MM.1S (cell line): ENCODE results near the gene TMEM80.

Source experiments
- DNase-seq: peaks from one replicate; pipeline ENCODE4 v3.0.0-alpha.2; 2015
- H2AFZ ChIP-seq: fragments of 300-600 bp; sonication (generic); 2 replicates; pipeline ENCODE4 v1.6.0; 2016; ENCODE audit warnings: antibody characterized with exemption, low read length
- H3F3A ChIP-seq: fragments of 300-600 bp; sonication (generic); 2 replicates; pipeline ENCODE4 v1.6.1; 2016; ENCODE audit warnings: mild to moderate bottlenecking, antibody characterized with exemption, low read length, moderate library complexity, mixed read lengths; ENCODE audit not compliant: insufficient read depth
- H3K27ac ChIP-seq: fragments of 300-600 bp; sonication (generic); 2 replicates; pipeline ENCODE4 v1.5.1; 2016; ENCODE audit warnings: mild to moderate bottlenecking, low read length
- H3K27me3 ChIP-seq: fragments of 300-600 bp; sonication (generic); replicated peaks from 2 replicates; pipeline ENCODE4 v1.6.0; 2016; ENCODE audit warnings: low read length; ENCODE audit not compliant: insufficient read depth
- H3K36me3 ChIP-seq: fragments of 300-600 bp; sonication (generic); replicated peaks from 2 replicates; pipeline ENCODE4 v1.6.1; 2016; ENCODE audit warnings: mild to moderate bottlenecking, low read length, mixed read lengths; ENCODE audit not compliant: insufficient read depth
- H3K4me1 ChIP-seq: fragments of 300-600 bp; sonication (generic); 2 replicates; pipeline ENCODE4 v1.6.1; 2016; ENCODE audit warnings: low read length, mixed read lengths
- H3K4me2 ChIP-seq: fragments of 300-600 bp; sonication (generic); 2 replicates; pipeline ENCODE4 v1.6.0; 2016; ENCODE audit warnings: low read depth, low read length
- H3K4me3 ChIP-seq: fragments of 300-600 bp; sonication (generic); 2 replicates; pipeline ENCODE4 v1.5.1; 2016; ENCODE audit warnings: low read length, mixed read lengths
- H3K79me2 ChIP-seq: fragments of 300-600 bp; sonication (generic); 2 replicates; pipeline ENCODE4 v1.6.1; 2016; ENCODE audit warnings: mixed run types, low read length, mixed read lengths
- H3K9ac ChIP-seq: fragments of 300-600 bp; sonication (generic); 2 replicates; pipeline ENCODE4 v1.6.1; 2016; ENCODE audit warnings: low read length, mixed read lengths
- H3K9me2 ChIP-seq: fragments of 300-600 bp; sonication (generic); replicated peaks from 2 replicates; pipeline ENCODE4 v1.6.1; 2016; ENCODE audit warnings: mild to moderate bottlenecking, low read length, mixed read lengths; ENCODE audit not compliant: insufficient read depth
- H3K9me3 ChIP-seq: fragments of 300-600 bp; sonication (generic); replicated peaks from 2 replicates; pipeline ENCODE4 v1.6.1; 2016; ENCODE audit warnings: mild to moderate bottlenecking, low read length, mixed read lengths; ENCODE audit not compliant: insufficient read depth
- H4K20me1 ChIP-seq: fragments of 300-600 bp; sonication (generic); 2 replicates; pipeline ENCODE4 v1.6.1; 2016; ENCODE audit warnings: mild to moderate bottlenecking, low read length, moderate library complexity, mixed read lengths; ENCODE audit not compliant: insufficient read depth
- CTCF ChIP-seq: fragments of 300-600 bp; sonication (generic); IDR thresholded peaks from 2 replicates; pipeline ENCODE4 v1.5.1; 2016; ENCODE audit warnings: antibody characterized with exemption, low read length, mixed read lengths
- EZH2 ChIP-seq: fragments of 300-600 bp; sonication (generic); optimal IDR thresholded peaks from 2 replicates; pipeline ENCODE3; 2017; ENCODE audit warnings: low read depth, mild to moderate bottlenecking, antibody characterized with exemption, low read length, mixed read lengths
- EZH2phosphoT487 ChIP-seq: fragments of 300-600 bp; sonication (generic); IDR thresholded peaks from 2 replicates; pipeline ENCODE4 v1.6.1; 2018; ENCODE audit warnings: antibody characterized with exemption, low read length

Gene TMEM80

GRCh38 chr11:665062-665703 lies 30.4 kb upstream of the TMEM80 start:
- TF ChIP-seq EZH2phosphoT487 (no peak), CTCF (no peak), EZH2 (no peak)
- Histone ChIP-seq H3K79me2 (peaks cover 11% of the 10 kb centered on the region), H2AFZ (no peak overlapping the region), H3K36me3 (no peaks in the 10 kb centered on the region), H3K27ac (no peak overlapping the region), H3K4me1 (no peaks in the 10 kb centered on the region), H3K9ac (no peak overlapping the region), H3K4me3 (no peak overlapping the region), H3K27me3 (no peaks in the 10 kb centered on the region), H3K9me3 (no peaks in the 10 kb centered on the region), H3K9me2 (no peaks in the 10 kb centered on the region), H4K20me1 (no peaks in the 10 kb centered on the region), H3F3A (no peaks in the 10 kb centered on the region), H3K4me2 (no peak overlapping the region)
- DNase-seq = no peak

- no peaks in the 10 kb centered on the region for H3K27me3 ChIP-seq
- no peaks in the 10 kb centered on the region for H3K9me2 ChIP-seq
- DNase-seq = no peak
- no peaks in the 10 kb centered on the region for H3K4me1 ChIP-seq
- H4K20me1 ChIP-seq = no peaks in the 10 kb centered on the region
- no peak overlapping the region for H3K9ac ChIP-seq
- H3K27ac ChIP-seq = no peak overlapping the region
- no peak overlapping the region for H3K4me3 ChIP-seq
- no peaks in the 10 kb centered on the region for H3F3A ChIP-seq
- peaks cover 11% of the 10 kb centered on the region for H3K79me2 ChIP-seq
- no peaks in the 10 kb centered on the region for H3K36me3 ChIP-seq
- H3K9me3 ChIP-seq = no peaks in the 10 kb centered on the region
- TF ChIP-seq CTCF = no peak
- H3K4me2 ChIP-seq = no peak overlapping the region
- no peak overlapping the region for H2AFZ ChIP-seq
Observed at GRCh38 chr11:665704-666281, 29.8 kb upstream of the TMEM80 start.

- Histone ChIP-seq H4K20me1 (no peaks in the 10 kb centered on the region), H3K9me2 (no peaks in the 10 kb centered on the region), H3K9ac (no peak overlapping the region), H3K4me1 (no peaks in the 10 kb centered on the region), H3K27me3 (no peaks in the 10 kb centered on the region), H3K36me3 (no peaks in the 10 kb centered on the region; the same call in 1 of the 2 replicates), H3K4me2 (no peak overlapping the region), H3K4me3 (no peak overlapping the region), H3K27ac (no peak overlapping the region), H3F3A (no peaks in the 10 kb centered on the region), H2AFZ (no peak overlapping the region), H3K9me3 (no peaks in the 10 kb centered on the region), H3K79me2 (no peaks in the 10 kb centered on the region)
- no peak for DNase-seq
- TF ChIP-seq EZH2phosphoT487 (no peak), EZH2 (no peak), CTCF (no peak)
Observed at GRCh38 chr11:673866-674265, 21.8 kb upstream of the TMEM80 start.
